Right atrium auricular region (tissue), 2 donors: Measurements from ENCODE around the gene KCNQ1. TPM values are rescaled to one million over a fixed set of nuclear protein-coding genes. Genes with fewer than 3 reads are reported as not detected.

Source experiments
- DNase-seq: peaks from one replicate; pipeline ENCODE4 v3.0.0-alpha.2; 2019; ENCODE audit warnings: low spot score
- H3K27ac ChIP-seq, 2 donors: fragments of 200-600 bp; sonication (generic); 1 replicate in 1 of 2; 2 replicates in 1 of 2; pipeline ENCODE4 v1.5.1; 2016 to 2019
- H3K27me3 ChIP-seq, 2 donors: fragments of 200-600 bp; sonication (generic); one replicate each; pipeline versions ENCODE4 v1.5.1 to v1.6.0; 2017 to 2019
- H3K36me3 ChIP-seq: fragments of 200-600 bp; sonication (generic); one replicate; pipeline ENCODE4 v1.5.1; 2016
- H3K4me1 ChIP-seq, 2 donors: fragments of 200-600 bp; sonication (generic); one replicate each; pipeline versions ENCODE4 v1.5.1 to v1.6.0; 2017 to 2019
- H3K4me3 ChIP-seq, 2 donors: fragments of 200-600 bp; sonication (generic); 1 replicate in 1 of 2; 2 replicates in 1 of 2; pipeline ENCODE4 v1.5.1; 2017 to 2019; ENCODE audit warnings: mild to moderate bottlenecking in 1 of 2, moderate library complexity in 1 of 2
- H3K9me3 ChIP-seq, 2 donors: fragments of 200-600 bp; sonication (generic); one replicate each; pipeline ENCODE4 v1.5.1; 2019
- CTCF ChIP-seq, 2 donors: fragments of 200-600 bp; sonication (generic); IDR thresholded peaks; one replicate each; pipeline ENCODE4 v1.5.1; 2019; ENCODE audit warnings: antibody characterized with exemption in 2 of 2
- total RNA-seq, 2 donors: library from RNA; depleted of rRNA; stranded (reverse); fragments of >200 nt; gene quantifications; one replicate each; pipeline ENCODE4 v1.1.0, GENCODE V29; 2016

Gene KCNQ1
- total RNA-seq, 2 donors from 2014 or later, result 12.7 to 25.1 TPM

- peaks cover 0 to 6% of the 10 kb centered on the region in 2 donors for H3K9me3 ChIP-seq
- no peak overlapping the region for H3K4me3 ChIP-seq
- H3K27me3 ChIP-seq, result no peaks in the 10 kb centered on the region
These were observed 148.0 kb downstream of the KCNQ1 start for GRCh38 chr11:2592559-2593392.

DNA sequence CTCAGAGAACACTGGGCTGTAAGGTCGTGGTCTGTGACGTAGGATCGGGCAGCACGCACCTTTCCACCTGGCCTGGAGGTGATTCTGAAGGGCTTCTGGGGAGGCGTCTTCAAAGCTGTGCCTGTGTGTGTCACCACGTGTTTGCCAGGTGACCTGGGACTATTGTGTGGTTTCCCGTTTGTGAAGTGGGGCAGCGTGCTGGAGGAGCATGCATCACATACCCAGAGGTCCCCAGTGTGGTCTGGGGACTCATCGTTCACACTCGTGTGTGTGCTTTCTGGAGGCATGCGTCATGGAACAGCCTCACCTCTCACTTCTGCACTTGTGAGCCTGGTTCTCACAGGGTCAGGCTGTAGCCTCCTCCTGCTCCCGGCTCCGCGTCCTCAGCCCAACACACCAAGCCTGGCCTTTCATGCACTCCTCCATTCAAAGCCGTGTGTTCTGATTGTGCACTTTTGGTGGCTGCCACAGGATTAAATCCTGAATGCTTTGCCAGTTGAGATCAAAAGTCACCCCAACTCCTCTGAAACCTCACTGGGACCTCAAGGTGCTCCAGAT, 148.7 kb downstream of the KCNQ1 start:
- no peaks in the 10 kb centered on the region for H3K4me1 ChIP-seq
- no peaks in the 10 kb centered on the region for H3K27me3 ChIP-seq
- no peak for TF ChIP-seq CTCF (IDR thresholded peaks at IDR 0.05)
- no peaks in the 10 kb centered on the region for H3K36me3 ChIP-seq
- DNase-seq, result no peak
- H3K4me3 ChIP-seq, result no peak overlapping the region
- H3K27ac ChIP-seq, result no peak overlapping the region
- peaks cover 0 to 13% of the 10 kb centered on the region in 2 donors for H3K9me3 ChIP-seq

More at GRCh38 chr11:2592559-2593392, 148.0 kb downstream of the KCNQ1 start:
- no peak for TF ChIP-seq CTCF (IDR thresholded peaks at IDR 0.05)
- no peak for DNase-seq
- Histone ChIP-seq H3K36me3 (no peaks in the 10 kb centered on the region), H3K27ac (no peak overlapping the region), H3K4me1 (no peaks in the 10 kb centered on the region)

GRCh38 chr11:2594267-2594666, 149.5 kb downstream of the KCNQ1 start:
- Histone ChIP-seq H3K36me3 (no peaks in the 10 kb centered on the region), H3K4me1 (peaks cover 0 to under 1% of the 10 kb centered on the region in 2 donors), H3K4me3 (no peak overlapping the region), H3K9me3 (peaks cover 0 to 16% of the 10 kb centered on the region in 2 donors), H3K27ac (no peak overlapping the region), H3K27me3 (no peaks in the 10 kb centered on the region)
- no peak for TF ChIP-seq CTCF (IDR thresholded peaks at IDR 0.05)
- no peak for DNase-seq

- H3K4me1 ChIP-seq, result peaks cover 0 to 10% of the 10 kb centered on the region in 2 donors
- peaks cover 0 to 16% of the 10 kb centered on the region in 2 donors for H3K9me3 ChIP-seq
- no peak for DNase-seq
- no peaks in the 10 kb centered on the region for H3K27me3 ChIP-seq
- TF ChIP-seq CTCF (IDR thresholded peaks at IDR 0.05), result no peak
- H3K36me3 ChIP-seq, result no peaks in the 10 kb centered on the region
- H3K27ac ChIP-seq, result no peak overlapping the region
- H3K4me3 ChIP-seq, result no peak overlapping the region
These were observed 150.4 kb downstream of the KCNQ1 start for GRCh38 chr11:2595204-2595603.

DNA sequence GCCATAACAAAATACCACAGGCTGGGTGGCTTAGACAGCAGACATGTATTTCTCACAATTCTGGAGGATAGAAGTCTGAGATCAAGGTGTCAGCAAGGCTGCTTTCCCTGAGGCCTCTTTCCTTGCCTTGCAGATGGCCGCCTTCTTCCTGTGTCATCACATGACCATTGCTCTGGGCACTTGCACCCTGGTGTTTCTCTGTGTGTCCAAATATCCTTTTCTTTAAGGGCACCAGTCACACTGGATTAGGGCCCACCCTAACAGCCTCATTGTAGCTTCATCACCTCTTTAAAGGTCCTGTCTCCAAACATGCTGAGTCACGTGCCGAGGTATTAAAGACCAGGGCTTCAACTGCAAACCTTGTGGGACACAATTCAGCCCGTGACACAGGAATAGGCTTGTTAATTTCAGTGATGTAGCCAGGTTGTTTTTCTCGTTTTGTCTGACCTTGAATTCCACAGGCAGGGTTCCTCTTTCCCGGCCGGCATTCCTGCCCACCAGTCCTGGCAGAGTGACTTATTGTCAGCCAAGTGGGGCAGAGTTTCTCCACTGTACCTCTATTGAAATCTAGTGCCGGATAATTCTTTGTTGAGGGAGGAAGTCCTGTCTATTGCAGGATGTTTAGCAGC, 154.9 kb downstream of the KCNQ1 start:
- Histone ChIP-seq H3K4me3 (no peak overlapping the region), H3K27me3 (no peaks in the 10 kb centered on the region), H3K27ac (peak overlapping the region in 1 of 2 donors; percentile 50), H3K4me1 (peaks cover 0 to 13% of the 10 kb centered on the region in 2 donors), H3K36me3 (no peaks in the 10 kb centered on the region), H3K9me3 (peaks cover 0 to 12% of the 10 kb centered on the region in 2 donors)
- no peak for DNase-seq
- TF ChIP-seq CTCF (IDR thresholded peaks at IDR 0.05), result no peak
